Activated CD4-positive, CD25-positive, alpha-beta regulatory T cell treated with anti-CD3 and anti-CD28 coated beads, Interleukin-2, amount 50 U/mL, for 72 hours (primary cell): Measurements from ENCODE around the gene CCSAP.
"Not testable (repeated sequence)": the region's sequence is repeated elsewhere in the genome, so short reads cannot be mapped to it uniquely, and the experiment has no call there.

Experiments used
- DNase-seq: peaks from one replicate; pipeline ENCODE4 v3.0.0; 2021

The CCSAP gene

DNA sequence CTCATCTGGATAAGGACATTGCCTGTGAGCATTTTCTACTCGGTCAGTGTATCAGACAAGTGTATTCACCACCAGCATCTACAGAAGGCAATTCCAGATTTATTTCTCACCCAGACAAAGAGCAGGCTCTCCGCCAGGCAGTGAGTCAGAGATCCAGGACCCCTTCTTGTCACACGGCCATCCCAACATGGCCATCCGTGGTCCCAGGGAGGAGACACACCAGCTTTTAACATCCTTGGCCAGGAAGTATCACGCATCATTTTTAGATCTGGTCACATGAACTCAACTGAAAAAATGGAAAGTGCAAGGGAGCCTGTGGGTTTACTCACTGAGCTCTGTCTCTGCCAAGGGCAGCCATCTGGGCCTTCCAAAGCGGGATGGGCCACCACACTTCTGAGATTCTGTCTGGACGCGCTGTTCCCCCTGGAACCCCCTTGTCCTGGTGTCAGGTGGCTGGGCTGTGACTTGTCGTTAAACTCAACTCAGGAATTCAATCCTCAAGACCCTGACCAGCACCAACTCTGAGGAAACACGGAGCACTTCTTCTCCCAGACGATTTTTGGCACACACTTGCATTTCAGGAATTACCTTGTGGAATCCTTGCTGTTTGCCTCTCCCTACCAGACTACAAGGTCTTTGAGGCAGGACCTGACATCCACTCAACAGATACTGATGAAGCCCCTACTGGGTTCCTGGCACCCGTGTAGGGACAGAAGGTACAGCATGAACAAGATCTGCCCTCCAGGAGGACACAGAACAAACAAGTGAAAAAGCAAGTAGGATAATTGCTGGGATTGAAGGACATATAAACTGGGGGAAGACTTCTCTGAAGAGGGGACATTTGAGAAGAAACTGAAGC, 21.6 kb upstream of the CCSAP start:
- no peak for DNase-seq

DNA sequence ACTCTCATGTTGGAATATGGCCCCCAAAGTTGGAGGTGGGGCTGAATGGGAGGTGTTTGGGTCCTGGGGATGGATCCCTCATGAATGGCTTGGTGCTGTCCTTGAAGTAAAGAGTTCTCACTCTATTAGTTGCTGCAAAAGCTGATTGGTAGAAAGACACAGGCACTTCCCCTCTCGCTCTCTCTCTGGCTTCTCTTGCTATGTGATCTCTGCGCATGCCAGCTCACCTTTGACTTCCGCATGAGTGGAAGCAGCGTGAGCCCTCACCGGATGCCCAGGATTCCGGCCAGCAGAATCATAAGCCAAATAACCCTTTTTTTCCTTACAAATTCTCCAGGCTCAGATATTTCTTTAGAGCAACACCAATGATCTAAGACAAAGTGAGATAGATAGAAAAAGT, 20.9 kb upstream of the CCSAP start:
- no peak for DNase-seq

DNA sequence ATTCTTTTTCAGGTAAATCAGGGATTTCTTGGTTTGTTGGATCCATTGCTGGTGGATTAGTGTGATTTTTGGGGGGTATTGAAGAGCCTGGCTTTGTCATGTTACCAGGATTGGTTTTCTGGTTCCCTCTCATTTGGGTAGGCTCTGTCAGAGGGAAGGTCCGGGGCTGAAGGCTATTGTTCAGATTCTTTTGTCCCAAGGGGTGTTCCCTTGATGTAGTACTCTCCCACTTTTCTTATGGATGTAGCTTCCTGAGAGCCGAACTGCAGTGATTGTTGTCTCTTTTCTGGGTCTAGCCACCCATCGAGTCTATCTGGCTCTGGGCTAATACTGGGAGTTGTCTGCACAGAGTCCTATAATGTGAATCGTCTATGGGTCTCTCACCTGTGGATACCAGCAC, 17.6 kb upstream of the CCSAP start:
- no peak for DNase-seq

DNA sequence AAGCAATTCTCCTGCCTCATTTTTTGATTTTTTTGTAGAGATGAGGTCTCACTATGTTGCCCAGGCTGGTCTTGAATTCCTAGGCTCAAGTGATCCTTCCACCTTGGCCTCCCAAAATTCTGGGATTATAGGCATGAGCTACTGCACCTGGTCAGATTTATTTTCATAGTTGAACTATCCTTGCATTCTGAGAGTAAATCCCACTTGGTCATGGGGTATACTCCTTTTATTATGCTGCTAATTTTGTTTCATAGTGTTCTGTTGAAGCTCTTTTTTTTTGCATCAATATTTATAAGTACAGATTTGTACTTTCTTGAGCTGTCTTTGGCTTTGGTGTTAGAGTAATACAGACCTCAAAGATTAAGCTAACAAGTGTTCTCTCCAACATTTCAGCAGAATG, 12.8 kb upstream of the CCSAP start:
- DNase-seq, result no peak

DNA sequence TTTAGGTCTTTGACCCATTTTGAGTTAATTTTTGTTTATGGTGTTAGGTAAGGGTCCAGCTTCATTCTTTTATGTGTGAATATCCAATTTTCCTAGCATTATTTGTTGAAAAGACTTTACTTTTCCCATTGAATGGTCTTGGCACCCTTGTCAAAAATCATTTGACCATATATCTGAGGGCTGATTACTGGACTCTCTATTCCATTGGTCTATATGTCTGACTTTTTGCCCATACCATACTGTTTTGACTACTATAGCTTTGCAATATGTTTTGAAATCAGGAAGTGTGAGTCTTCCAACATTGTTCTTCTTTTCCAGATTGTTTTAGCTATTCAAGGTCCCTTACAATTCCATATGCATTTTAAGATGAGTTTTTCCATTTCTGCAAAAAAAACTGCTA, 11.4 kb upstream of the CCSAP start:
- no peak for DNase-seq

DNA sequence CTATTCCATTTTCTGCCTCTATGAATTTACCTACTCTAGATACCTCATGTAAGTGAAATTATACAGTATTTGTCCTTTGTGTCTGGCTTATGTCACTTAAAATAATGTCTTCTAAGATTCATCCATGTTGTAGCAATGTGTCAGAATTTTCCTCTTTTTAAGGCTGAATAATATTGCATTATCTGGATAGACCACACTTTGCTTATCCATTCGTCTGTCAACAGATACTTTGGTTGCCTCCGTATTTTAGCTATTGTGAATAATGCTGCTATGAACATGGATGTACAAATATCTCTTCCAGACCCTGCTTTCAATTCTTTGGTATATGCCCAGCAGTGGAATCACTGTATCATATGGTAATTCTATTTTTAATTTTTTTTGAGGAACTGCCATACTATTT, 10.1 kb upstream of the CCSAP start:
- no peak for DNase-seq

DNA sequence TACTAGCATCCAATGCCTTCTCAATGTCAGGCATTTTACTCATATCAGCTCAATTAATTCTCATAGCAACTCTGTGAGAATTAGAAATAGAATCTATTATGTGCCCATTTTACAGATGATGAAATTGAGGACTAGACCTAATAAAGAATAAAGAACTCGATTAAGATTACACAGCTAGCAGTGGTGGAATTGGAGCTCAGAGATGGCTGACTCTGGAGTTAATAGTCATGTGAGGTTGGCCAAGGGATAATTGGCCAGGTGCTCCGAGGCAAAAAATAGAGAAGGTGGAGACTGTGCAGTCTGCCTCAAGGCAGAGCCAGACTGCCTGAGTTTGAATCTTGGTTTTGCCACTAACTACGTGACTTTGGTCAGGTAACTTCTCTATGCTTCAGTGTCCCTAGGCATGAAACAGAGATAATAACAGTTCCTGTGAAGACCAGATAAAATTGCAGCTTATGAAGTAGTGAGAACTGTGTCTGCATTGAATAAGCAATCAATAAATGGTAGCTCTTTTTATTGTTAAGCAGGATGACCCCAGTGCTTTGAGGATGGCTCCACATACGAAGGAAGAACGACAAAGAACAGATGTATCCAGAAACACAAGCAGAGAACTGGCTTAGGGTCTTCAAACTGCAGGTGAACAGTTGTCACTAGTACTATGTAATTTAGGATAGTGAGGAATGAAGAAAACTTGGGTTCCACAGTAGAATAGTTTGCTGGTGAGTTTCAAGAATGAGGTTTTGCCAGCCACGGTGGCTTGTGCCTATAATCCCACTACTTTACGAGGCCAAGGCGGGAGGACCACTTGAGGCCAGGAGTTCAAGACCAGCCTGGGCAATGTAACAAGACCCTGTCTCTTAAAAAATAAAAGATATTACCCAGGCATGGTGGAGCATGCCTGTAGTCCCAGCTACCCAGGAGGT, 6.9 kb upstream of the CCSAP start:
- no peak for DNase-seq

DNA sequence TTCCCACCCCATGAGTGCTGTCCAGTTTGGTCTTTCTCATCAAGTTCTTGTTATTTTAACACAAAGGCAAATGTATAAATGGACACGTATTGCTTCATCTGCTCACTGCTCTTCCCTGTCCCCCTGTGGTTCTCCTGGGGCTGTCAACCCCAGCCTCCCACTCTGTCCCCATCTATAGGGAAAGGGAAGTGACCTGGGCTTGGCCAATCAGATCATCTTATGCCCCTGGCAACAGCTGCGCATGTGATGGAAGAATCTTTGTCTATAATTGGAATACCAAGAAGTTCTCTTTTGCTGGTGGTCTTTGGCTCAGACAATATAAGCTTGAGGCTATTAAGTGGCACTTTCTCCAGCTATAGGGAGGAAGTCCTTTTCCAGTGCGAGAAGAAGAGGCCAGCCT, 4.7 kb upstream of the CCSAP start:
- DNase-seq, result no peak

DNA sequence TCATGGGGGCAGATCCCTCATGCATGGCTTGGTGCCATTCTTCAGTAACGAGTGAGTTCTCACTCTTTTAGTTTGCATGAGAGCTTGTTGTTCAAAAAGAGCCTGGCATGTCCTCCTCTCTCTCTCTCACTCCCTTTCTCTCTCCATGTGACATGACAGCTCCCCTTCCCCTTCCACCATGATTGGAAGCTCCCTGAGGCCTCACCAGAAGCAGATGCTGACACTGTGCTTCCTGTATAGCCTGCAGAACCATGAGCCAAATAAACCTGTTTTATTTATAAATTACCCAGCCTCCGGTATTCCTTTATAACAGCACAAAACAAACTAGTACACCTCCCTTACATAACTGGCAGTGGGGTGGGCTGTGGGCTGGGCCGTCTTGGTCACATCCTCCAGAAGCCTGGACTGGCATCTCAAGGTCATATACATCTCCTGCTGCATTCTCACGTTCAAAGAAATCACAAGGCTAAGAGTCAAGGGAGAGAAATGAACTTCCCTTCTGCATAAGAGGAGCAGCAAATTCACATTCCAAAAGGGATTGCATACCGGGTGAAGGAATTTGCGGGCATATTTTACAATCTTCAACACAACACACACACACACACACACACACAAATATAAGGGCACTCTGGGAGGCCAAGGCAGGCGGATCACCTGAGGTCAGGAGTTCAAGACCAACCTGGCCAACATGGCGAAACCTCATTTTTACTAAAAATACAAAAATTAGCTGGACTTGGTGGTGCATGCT, 2.3 kb upstream of the CCSAP start:
- no peak for DNase-seq

DNA sequence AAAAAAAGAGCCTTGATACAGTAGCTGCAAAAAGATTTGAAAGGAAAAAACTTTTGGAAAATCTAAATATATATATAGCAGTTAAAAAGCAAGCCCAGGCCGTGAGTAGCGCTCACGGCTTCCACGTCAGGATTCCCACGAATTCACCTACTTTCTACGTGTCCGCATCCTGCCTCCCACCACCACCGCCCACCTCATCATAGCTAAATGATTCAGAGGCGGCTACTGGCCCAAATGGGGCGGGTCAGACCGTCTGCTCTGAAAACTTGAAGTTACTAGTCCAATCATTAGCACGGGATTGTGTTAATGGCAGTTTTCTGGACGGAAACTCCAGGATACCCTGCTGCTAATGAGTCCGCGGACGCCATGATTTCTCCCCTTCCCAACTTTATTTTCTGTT, 1.3 kb upstream of the CCSAP start:
- no peak for DNase-seq

DNA sequence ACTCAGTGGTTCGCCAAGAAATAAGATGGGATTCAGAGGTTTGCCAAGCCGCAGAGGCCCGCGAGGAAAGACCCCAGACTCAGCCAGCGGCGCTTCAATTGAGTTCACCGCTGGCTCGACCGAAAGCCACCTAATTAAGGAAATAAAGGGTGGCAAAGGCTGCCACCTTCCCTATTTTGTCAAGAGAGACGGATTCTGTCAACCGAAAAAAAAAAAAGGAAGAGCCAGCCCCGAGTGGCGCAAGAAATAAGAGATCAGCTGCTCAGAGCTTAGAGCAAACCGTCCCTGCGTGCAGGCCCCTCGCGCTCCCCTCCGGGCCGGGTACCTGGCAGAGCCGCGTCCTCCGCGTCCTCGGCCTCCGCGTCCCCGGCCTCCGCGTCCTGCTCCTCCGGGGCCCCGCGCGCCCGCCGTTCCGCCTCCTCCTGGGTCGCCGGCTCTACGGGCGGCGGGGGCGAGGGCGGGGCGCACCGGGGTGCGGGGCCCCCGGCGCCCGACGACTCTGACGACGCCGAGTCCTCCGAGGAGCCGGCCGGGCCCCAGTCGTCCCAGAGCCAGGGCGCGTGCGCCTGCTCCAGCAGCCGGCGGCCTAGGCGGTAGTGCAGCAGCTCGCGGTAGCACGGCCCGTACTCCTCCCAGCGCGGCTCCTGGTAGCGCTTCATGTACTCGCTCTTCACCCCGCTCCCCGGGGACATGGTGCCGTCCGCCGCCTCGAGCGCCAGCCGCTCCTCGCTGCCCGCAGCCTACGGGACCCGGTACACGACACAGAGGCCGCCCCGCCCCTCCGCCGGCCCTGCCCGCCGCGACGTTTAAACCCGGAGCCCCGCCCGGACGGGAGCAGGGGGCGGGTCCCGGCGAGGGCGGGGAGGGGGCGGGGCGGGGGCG, 832 bp downstream of the CCSAP start:
- DNase-seq, result peak; percentile 79

DNA sequence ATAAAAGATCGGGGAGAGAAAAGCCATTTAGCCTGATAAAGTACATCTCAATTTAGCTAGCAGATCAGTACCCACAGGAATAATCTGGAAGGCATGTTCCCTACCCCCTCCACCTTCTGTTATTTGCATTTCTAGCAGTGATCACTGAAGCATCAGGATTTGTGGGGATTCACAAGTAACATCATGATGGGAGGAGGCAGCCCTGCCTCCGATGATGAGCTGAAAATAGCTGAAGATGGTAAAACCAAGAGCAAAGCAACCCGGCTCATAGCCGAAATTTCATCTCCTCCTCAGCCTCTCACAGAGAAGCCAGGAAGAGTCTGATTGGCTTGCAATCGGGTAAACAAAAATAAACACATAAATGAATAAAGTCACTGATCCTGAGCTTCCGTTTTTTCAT, 2.4 kb downstream of the CCSAP start:
- no peak for DNase-seq

DNA sequence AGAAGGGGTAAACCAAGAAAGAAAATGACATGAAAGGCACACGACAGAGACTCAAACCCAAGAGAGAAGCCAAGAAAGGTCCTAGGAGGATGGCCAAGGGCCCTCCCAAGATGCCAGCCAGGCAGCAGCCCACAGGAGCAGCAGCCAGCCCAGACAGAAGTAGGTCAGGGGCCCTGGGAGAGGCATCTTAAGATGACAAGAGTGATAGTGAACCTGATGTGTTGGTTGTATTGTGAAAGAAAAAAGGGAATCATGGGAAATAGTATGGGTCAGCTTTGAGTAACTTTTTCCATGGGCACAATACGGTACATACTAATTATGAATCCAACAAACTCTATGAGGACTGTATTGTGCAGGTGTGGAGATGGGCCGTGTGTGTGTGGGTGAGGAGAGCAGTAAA, 3.3 kb downstream of the CCSAP start:
- DNase-seq, result no peak

DNA sequence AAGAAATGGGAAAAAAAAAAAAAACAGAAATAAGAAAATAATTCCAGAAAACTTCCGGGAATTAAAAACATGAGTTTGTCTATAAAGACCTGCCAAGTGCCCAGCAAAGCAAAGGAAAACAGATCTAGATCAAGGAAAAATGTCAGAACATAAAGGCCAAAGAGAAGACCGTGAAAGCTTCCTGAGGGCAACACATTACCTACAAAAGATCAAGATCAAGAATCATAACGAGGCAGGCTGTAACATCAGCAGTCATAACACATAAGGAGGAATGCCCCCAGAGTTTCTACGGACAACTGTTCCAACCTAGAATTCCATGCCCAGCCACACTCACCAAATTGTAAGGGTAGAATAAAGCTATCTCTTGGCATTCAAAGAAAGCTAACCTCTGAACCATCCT, 3.8 kb downstream of the CCSAP start:
- no peak for DNase-seq

DNA sequence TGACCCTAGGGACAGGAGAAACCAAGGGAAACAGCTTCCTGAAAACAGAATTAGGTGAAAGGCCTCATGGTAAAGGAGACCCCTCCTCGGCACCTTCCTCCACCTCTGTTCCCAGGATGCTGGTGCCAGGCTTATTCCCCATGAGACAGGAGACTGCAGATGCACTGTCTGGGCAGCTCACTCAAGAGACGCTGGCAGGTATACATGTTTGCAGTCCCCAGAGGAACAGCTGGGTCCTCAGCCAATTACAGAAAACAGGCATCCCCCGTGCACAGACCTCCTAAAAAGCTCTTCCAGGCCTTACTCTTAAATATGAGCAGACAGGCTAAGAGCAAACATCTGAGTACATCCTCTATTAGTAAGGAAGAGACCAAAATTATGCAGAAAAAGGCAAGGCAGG, 6.5 kb downstream of the CCSAP start:
- DNase-seq, result no peak

DNA sequence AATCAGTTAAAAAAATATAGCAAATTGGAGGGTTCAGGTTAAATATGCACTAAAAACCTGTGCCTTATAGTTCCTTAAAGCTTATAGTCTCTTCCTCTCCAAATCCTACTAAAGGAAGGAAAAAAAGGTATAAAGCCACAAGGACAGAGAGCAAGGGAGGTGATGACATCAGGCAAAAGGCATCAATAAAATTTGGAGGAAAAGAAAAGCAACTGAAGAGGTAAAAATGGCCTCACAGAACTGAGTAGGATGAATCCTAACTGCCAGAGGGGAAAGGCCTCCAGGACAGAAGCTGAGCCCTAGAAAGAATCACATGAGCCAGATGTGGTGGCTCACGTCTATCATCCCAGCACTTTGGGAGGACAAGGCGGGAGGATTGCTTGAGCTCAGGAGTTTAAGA, 8.1 kb downstream of the CCSAP start:
- DNase-seq, result no peak

DNA sequence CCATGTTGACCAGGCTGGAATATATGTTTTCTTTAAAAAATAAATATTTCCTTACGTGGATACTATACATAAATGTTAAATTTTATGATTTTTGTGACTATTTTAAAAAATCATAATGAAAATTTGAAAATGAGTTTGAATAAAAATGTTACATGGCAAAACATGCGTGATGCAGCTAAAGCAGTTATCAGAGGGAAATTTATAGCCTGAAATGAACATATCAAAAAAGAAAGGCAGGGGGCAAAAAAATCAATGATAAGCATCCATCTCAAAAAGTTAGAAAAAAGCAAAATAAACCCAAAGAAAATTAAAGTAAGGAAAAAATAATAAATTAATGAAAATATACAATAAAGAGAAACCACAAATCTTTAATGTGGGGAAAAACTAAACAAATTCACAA, 8.6 kb downstream of the CCSAP start:
- no peak for DNase-seq

DNA sequence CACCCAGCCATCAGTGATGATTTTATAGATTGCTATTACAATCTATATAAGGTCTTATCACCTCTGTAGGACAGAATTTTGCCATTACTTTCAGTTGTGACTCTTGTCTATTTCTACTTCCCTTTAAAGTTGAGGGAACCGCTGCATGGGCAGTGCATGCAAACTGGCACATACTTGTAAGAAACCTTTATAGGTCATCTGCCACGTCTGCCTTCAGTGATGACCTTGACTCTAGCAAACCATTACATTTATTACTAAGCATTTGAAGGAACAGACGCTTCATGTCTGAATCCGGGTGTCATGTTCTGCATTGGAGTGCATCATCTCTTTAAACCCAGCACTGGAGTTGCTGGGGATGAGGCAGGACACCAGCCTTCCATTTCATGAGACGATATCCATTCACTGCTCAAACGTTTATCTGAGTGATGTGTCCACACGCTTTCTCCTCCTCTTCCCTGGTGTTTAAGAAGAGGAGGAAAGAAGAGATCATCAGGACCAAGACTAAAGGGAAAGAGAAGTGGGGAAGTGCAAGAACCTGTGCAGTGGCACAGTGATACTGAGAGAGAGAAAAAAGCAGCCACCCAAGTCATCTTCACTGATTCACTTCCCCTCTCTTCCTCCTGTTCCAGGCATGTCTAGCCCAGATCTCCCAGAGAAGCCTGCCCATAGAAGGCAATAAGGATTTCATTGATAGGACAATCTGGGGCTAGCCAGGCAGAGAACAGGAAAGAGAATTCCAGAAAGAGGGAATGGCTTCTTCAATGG, 14.1 kb downstream of the CCSAP start:
- no peak for DNase-seq

DNA sequence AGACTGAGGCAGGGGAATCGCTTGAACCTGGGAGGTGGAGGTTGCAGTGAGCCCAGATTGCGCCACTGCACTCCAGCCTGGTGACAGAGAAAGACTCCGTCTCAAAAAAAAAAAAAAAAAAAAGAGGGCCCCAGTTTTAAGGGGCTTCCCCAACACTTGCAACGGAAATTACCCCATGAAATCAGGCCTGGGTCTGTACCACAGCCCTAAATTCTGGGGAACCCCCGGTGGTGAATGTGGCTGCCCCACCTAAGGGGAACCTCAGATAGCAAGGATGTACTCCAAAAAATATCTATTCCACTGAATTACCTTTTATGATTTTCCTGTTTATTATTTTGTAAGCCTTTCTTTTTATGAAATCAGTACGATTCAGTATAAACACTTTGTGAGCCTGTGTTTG, 15.1 kb downstream of the CCSAP start:
- DNase-seq, result not testable (repeated sequence)

DNA sequence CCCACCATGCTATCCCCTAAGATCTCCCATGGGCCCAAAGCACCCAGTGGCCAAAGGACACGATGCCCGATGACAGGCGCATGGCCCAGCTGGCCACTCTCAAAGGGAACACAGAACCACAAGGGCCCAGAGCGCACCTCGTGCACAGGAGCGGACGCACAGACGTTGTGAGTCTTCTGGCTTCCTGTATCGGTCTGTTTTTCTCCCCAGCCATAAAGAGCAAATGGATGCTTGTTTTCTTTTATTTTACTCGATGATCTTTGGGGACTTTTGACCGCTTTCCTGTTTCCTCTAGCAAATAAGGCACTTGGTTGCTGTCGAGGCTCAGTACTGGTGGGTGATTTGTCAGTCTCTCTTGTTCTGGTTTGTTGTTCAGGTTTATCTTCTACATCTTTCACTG, 16.2 kb downstream of the CCSAP start:
- no peak for DNase-seq

DNA sequence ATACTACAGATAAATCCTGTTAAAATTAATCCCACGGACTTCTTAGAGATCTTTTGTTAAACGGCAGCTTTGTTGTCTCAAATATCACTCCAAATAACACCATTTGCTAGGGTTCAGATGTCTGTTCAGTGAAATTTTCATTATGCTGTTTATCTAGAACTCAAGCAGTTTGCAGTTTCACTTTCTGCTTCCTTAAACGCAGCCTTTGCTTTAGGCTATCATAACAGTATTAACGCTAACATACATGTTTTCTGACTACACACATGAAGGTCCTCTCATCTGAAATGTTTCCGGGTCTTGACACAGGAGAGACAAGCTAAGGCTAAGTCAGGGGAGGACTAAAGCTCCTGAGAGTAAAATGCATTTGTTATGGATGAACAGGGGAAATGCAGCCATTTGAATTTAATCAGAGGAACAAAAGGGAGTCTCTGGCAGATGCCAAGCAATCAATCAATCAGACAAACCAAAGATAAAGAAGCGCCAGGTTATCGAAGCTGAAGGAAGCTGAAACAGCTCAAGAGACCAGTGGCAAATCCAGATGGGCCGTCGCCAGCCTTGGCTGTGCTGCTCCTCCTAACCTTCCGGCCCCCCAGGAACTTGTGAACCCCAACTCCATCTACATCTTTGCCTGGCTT, 16.9 kb downstream of the CCSAP start:
- DNase-seq, result no peak
